ENCODE results near the gene ACACB.

GRCh38 chr12:109310247-109311125 lies 194.1 kb downstream of the ACACB start:
- TF ChIP-seq EP300 (conservative IDR thresholded peaks at IDR 0.05; ENCODE audit: poor library complexity, severe bottlenecking) = no peak
- no peak for TF ChIP-seq EZH2 (IDR thresholded peaks at IDR 0.05; ENCODE audit: borderline replicate concordance, insufficient read depth, low read length, poor library complexity, severe bottlenecking)
- TF ChIP-seq CTCF (IDR thresholded peaks at IDR 0.05; ENCODE audit: poor library complexity, severe bottlenecking) = no peak
- TF ChIP-seq SMC3 (conservative IDR thresholded peaks at IDR 0.05; ENCODE audit: poor library complexity) = no peak

Data from neural cell (in vitro differentiated cells).